ENCODE results near the gene OR7D2.

GRCh38 chr19:9183000-9183399, 4.2 kb downstream of the OR7D2 start:
- no peak for TF ChIP-seq POLR2A (IDR thresholded peaks at IDR 0.05)
- TF ChIP-seq CTCF (IDR thresholded peaks at IDR 0.05) = no peak

Data from body of pancreas (tissue), 4 donors.